ENCODE measurements around the gene SLIT1. TPM values are rescaled to one million over a fixed set of nuclear protein-coding genes. Genes with fewer than 3 reads are reported as not detected.

The SLIT1 gene
- total RNA-seq, 1 donor, result not detected

- Histone ChIP-seq H3K27me3 (ENCODE audit: insufficient read depth, low read length) (no peaks in the 10 kb centered on the region), H3K4me1 (ENCODE audit: insufficient read depth, low read length) (peaks cover 9% of the 10 kb centered on the region), H3K4me3 (ENCODE audit: insufficient read depth, low read length) (no peak overlapping the region), H3K36me3 (ENCODE audit: insufficient read depth, low read length) (no peaks in the 10 kb centered on the region), H3K4me2 (ENCODE audit: insufficient read depth, low read length) (no peak overlapping the region), H3K9me3 (ENCODE audit: low read depth, low read length) (no peaks in the 10 kb centered on the region), H4K20me1 (ENCODE audit: insufficient read depth, low read length) (no peaks in the 10 kb centered on the region), H3K27ac (ENCODE audit: low read depth, low read length) (no peak overlapping the region), H2AFZ (ENCODE audit: low read length) (no peak overlapping the region), H3K79me2 (ENCODE audit: insufficient read depth, low read length) (no peaks in the 10 kb centered on the region)
- TF ChIP-seq CTCF (IDR thresholded peaks at IDR 0.05; ENCODE audit: extremely low read depth, low read depth, low read length), result no peak
- no peak for DNase-seq (ENCODE audit: insufficient read length, low spot score, missing footprints)
Observed at GRCh38 chr10:97017474-97017903, 168.3 kb downstream of the SLIT1 start.

DNA sequence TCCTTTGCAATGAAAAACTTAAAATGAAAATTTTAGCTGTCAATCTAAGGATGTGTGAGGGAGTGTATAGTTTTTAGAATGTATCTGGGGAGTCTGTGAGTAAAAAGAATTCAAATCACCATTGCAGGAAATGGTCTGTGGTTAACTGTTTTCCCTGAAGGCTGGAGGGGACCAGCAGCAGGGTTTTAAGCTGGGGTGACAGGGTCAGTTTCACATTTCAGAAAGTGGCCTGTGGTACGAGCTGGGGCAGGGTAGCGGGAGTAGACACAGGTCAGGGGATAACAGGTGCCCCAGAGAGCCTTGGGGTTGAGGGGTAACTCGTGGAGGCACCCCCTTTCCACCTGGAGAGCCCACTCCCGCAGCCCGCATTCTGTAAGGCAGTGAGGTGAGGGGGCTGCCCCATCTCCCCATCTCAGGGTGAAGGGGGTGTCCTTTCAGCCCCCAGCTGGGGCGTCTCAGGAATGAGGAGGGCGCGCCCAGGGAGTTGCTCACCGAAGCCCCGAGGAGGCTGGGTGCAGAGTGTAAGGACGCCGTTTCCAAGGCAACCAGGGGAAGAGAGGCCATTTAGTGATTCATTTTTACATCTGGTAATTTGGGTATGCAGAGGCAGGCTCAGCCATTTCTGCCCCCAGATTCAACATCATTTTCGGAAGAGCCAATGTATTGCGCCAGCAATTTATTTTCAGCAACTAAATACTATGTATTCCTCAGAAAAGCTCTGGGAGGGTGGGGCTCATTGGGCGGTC is 168.9 kb downstream of the SLIT1 start:
- DNase-seq (ENCODE audit: insufficient read length, low spot score, missing footprints), result no peak

DNA sequence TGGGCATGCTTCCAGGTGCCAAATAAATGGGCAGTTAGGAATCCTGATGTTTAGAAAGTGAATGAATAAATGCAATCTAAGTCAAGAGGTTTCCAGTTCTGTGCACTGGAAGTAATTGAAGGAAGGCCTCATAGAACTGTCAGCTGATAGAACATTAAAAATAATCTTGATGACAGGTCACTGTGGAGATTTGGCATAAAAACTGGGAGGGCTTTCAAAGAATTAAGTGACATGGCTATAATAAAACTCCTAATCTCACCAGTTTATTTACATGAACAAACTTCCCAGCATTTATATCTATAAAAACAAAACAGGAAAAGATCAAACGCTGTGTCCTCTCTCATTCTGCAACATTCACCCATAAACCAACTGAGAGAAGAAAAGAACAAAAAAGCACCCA is 170.5 kb downstream of the SLIT1 start:
- TF ChIP-seq CTCF (IDR thresholded peaks at IDR 0.05; ENCODE audit: extremely low read depth, low read depth, low read length), result no peak
- H3K27me3 ChIP-seq (ENCODE audit: insufficient read depth, low read length), result no peaks in the 10 kb centered on the region
- no peaks in the 10 kb centered on the region for H3K79me2 ChIP-seq (ENCODE audit: insufficient read depth, low read length)

More for the DNA sequence above, 168.9 kb downstream of the SLIT1 start:
- H4K20me1 ChIP-seq (ENCODE audit: insufficient read depth, low read length), result no peaks in the 10 kb centered on the region
- H3K27me3 ChIP-seq (ENCODE audit: insufficient read depth, low read length), result no peaks in the 10 kb centered on the region
- no peak for TF ChIP-seq CTCF (IDR thresholded peaks at IDR 0.05; ENCODE audit: extremely low read depth, low read depth, low read length)
- no peak overlapping the region for H3K4me3 ChIP-seq (ENCODE audit: insufficient read depth, low read length)
- H3K36me3 ChIP-seq (ENCODE audit: insufficient read depth, low read length), result no peaks in the 10 kb centered on the region
- no peak overlapping the region for H3K4me2 ChIP-seq (ENCODE audit: insufficient read depth, low read length)
- no peaks in the 10 kb centered on the region for H3K9me3 ChIP-seq (ENCODE audit: low read depth, low read length)
- H3K27ac ChIP-seq (ENCODE audit: low read depth, low read length), result no peak overlapping the region
- H3K4me1 ChIP-seq (ENCODE audit: insufficient read depth, low read length), result peaks cover 9% of the 10 kb centered on the region
- H3K79me2 ChIP-seq (ENCODE audit: insufficient read depth, low read length), result no peaks in the 10 kb centered on the region
- H2AFZ ChIP-seq (ENCODE audit: low read length), result no peak overlapping the region

GRCh38 chr10:97013983-97014382 is 171.8 kb downstream of the SLIT1 start:
- no peak overlapping the region for H2AFZ ChIP-seq (ENCODE audit: low read length)
- H3K27me3 ChIP-seq (ENCODE audit: insufficient read depth, low read length), result no peaks in the 10 kb centered on the region
- DNase-seq (ENCODE audit: insufficient read length, low spot score, missing footprints), result peak; percentile 50
- no peaks in the 10 kb centered on the region for H4K20me1 ChIP-seq (ENCODE audit: insufficient read depth, low read length)
- no peaks in the 10 kb centered on the region for H3K36me3 ChIP-seq (ENCODE audit: insufficient read depth, low read length)
- H3K4me2 ChIP-seq (ENCODE audit: insufficient read depth, low read length), result no peak overlapping the region
- TF ChIP-seq CTCF (IDR thresholded peaks at IDR 0.05; ENCODE audit: extremely low read depth, low read depth, low read length), result no peak
- H3K27ac ChIP-seq (ENCODE audit: low read depth, low read length), result no peak overlapping the region
- no peaks in the 10 kb centered on the region for H3K79me2 ChIP-seq (ENCODE audit: insufficient read depth, low read length)
- no peak overlapping the region for H3K4me3 ChIP-seq (ENCODE audit: insufficient read depth, low read length)
- no peaks in the 10 kb centered on the region for H3K9me3 ChIP-seq (ENCODE audit: low read depth, low read length)
- H3K4me1 ChIP-seq (ENCODE audit: insufficient read depth, low read length), result no peaks in the 10 kb centered on the region

More for the DNA sequence above, 170.5 kb downstream of the SLIT1 start:
- no peaks in the 10 kb centered on the region for H3K9me3 ChIP-seq (ENCODE audit: low read depth, low read length)
- no peaks in the 10 kb centered on the region for H4K20me1 ChIP-seq (ENCODE audit: insufficient read depth, low read length)
- H3K4me1 ChIP-seq (ENCODE audit: insufficient read depth, low read length), result peaks cover under 1% of the 10 kb centered on the region
- H3K4me3 ChIP-seq (ENCODE audit: insufficient read depth, low read length), result no peak overlapping the region
- no peak overlapping the region for H3K27ac ChIP-seq (ENCODE audit: low read depth, low read length)
- no peaks in the 10 kb centered on the region for H3K36me3 ChIP-seq (ENCODE audit: insufficient read depth, low read length)
- DNase-seq (ENCODE audit: insufficient read length, low spot score, missing footprints), result peak; percentile 62
- no peak overlapping the region for H3K4me2 ChIP-seq (ENCODE audit: insufficient read depth, low read length)
- H2AFZ ChIP-seq (ENCODE audit: low read length), result no peak overlapping the region

Measured in osteoblast (primary cell).